H9 (cell line): ENCODE measurements around the gene ELANE. TPM values are rescaled to one million over a fixed set of nuclear protein-coding genes. Genes with fewer than 3 reads are reported as not detected.

Source experiments
- DNase-seq: peaks from one replicate; pipeline ENCODE4 v3.0.0-alpha.2; 2017
- H2AFZ ChIP-seq: one replicate; pipeline ENCODE4 v1.6.1; 2013; ENCODE audit warnings: mild to moderate bottlenecking, low read length, control low read depth, moderate library complexity
- H2AK5ac ChIP-seq: 2 replicates; pipeline ENCODE4 v1.6.1; 2013; ENCODE audit warnings: low read length, control low read depth, mixed read lengths; ENCODE audit not compliant: insufficient read length
- H2BK120ac ChIP-seq: one replicate; pipeline ENCODE4 v1.6.1; 2013; ENCODE audit warnings: low read depth, mild to moderate bottlenecking, low read length, control low read depth, inconsistent platforms; ENCODE audit not compliant: poor library complexity, severe bottlenecking
- H2BK12ac ChIP-seq: 2 replicates; pipeline ENCODE4 v1.6.1; 2013; ENCODE audit warnings: low read length, control low read depth, mixed read lengths, low read depth; ENCODE audit not compliant: insufficient read length
- H2BK15ac ChIP-seq: 2 replicates; pipeline ENCODE4 v1.6.1; 2013; ENCODE audit warnings: low read depth, low read length, control low read depth
- H2BK20ac ChIP-seq: one replicate; pipeline ENCODE4 v1.6.1; 2013; ENCODE audit warnings: low read depth, mild to moderate bottlenecking, low read length, control low read depth, inconsistent platforms; ENCODE audit not compliant: poor library complexity, severe bottlenecking
- H2BK5ac ChIP-seq: 2 replicates; pipeline ENCODE4 v1.6.1; 2013; ENCODE audit warnings: low read length, control low read depth, mixed read lengths; ENCODE audit not compliant: insufficient read length
- H3K14ac ChIP-seq: 2 replicates; pipeline ENCODE4 v1.6.1; 2013; ENCODE audit warnings: low read length, control low read depth; ENCODE audit not compliant: insufficient read depth
- H3K18ac ChIP-seq: 2 replicates; pipeline ENCODE4 v1.6.1; 2013; ENCODE audit warnings: low read depth, mild to moderate bottlenecking, mixed read lengths, low read length, control low read depth; ENCODE audit not compliant: insufficient read length
- H3K23ac ChIP-seq: 2 replicates; pipeline ENCODE4 v1.6.1; 2013; ENCODE audit warnings: low read length, control low read depth, mixed read lengths, low read depth; ENCODE audit not compliant: insufficient read length
- H3K23me2 ChIP-seq: 2 replicates; pipeline ENCODE4 v1.6.1; 2013; ENCODE audit warnings: low read depth, mild to moderate bottlenecking, mixed read lengths, low read length, control low read depth; ENCODE audit not compliant: insufficient read length, poor library complexity, severe bottlenecking
- H3K27ac ChIP-seq: 2 replicates; pipeline ENCODE4 v1.5.1; 2013; ENCODE audit warnings: low read length, control low read depth, mixed read lengths, low read depth; ENCODE audit not compliant: insufficient read length
- H3K27me3 ChIP-seq: 2 replicates; pipeline ENCODE4 v1.6.1; 2013; ENCODE audit warnings: low read length, control low read depth, inconsistent platforms; ENCODE audit not compliant: insufficient read depth
- H3K4ac ChIP-seq: 2 replicates; pipeline ENCODE4 v1.6.1; 2013; ENCODE audit warnings: low read depth, mild to moderate bottlenecking, control low read depth, inconsistent platforms, low read length, moderate library complexity
- H3K4me1 ChIP-seq: 2 replicates; pipeline ENCODE4 v1.6.1; 2013; ENCODE audit warnings: low read length, control low read depth, inconsistent platforms; ENCODE audit not compliant: insufficient read depth
- H3K4me2 ChIP-seq: 2 replicates; pipeline ENCODE4 v1.6.1; 2013; ENCODE audit warnings: low read length, control low read depth, mixed read lengths; ENCODE audit not compliant: insufficient read length, insufficient read depth
- H3K56ac ChIP-seq: 2 replicates; pipeline ENCODE4 v1.6.1; 2013; ENCODE audit warnings: low read depth, mild to moderate bottlenecking, mixed read lengths, low read length, control low read depth; ENCODE audit not compliant: insufficient read length
- H3K79me1 ChIP-seq: 2 replicates; pipeline ENCODE4 v1.6.1; 2013; ENCODE audit warnings: low read depth, mild to moderate bottlenecking, moderate library complexity, low read length, control low read depth, inconsistent platforms; ENCODE audit not compliant: insufficient read depth, poor library complexity, severe bottlenecking
- H3K79me2 ChIP-seq: 2 replicates; pipeline ENCODE4 v1.6.1; 2013; ENCODE audit warnings: low read length, control low read depth, inconsistent platforms; ENCODE audit not compliant: insufficient read depth
- H3K9ac ChIP-seq: 2 replicates; pipeline ENCODE4 v1.6.1; 2013; ENCODE audit warnings: low read length, control low read depth, mixed read lengths; ENCODE audit not compliant: insufficient read length; ENCODE audit errors: extremely low read depth
- H3K9me3 ChIP-seq: one replicate; pipeline ENCODE4 v1.6.1; 2013; ENCODE audit warnings: low read depth, low read length, inconsistent platforms; ENCODE audit not compliant: control insufficient read depth
- H3T11ph ChIP-seq: one replicate; pipeline ENCODE4 v1.6.1; 2013; ENCODE audit warnings: mild to moderate bottlenecking, low read length, control low read depth, inconsistent platforms
- H4K20me1 ChIP-seq: one replicate; pipeline ENCODE4 v1.6.1; 2013; ENCODE audit not compliant: control insufficient read depth, insufficient read length, insufficient read depth
- H4K5ac ChIP-seq: 2 replicates; pipeline ENCODE4 v1.6.1; 2013; ENCODE audit warnings: low read depth, mild to moderate bottlenecking, mixed read lengths, low read length, control low read depth; ENCODE audit not compliant: insufficient read length
- H4K8ac ChIP-seq: replicated peaks from 2 replicates; pipeline ENCODE4 v1.6.1; 2013; ENCODE audit warnings: low read length, control low read depth, mixed read lengths, low read depth; ENCODE audit not compliant: insufficient read length
- H4K91ac ChIP-seq: 2 replicates; pipeline ENCODE4 v1.6.1; 2013; ENCODE audit warnings: low read depth, mild to moderate bottlenecking, moderate library complexity, mixed read lengths, low read length, control low read depth; ENCODE audit not compliant: insufficient read length
- H3K27ac Mint-ChIP-seq, 3 experiments: 2 replicates in 2 of 3; 3 replicates in 1 of 3; pipeline ENCODE4 v1.8.0; 2020 to 2021; ENCODE audit warnings: mixed read lengths in 3 of 3, mild to moderate bottlenecking in 1 of 3, moderate library complexity in 1 of 3
- H3K27me3 Mint-ChIP-seq: 2 replicates; pipeline ENCODE4 v1.8.0; 2021; ENCODE audit warnings: low read depth, mild to moderate bottlenecking, moderate library complexity, mixed read lengths
- H3K36me3 Mint-ChIP-seq, 3 experiments: 2 replicates in 2 of 3; 3 replicates in 1 of 3; pipeline ENCODE4 v1.8.0; 2020 to 2021; ENCODE audit warnings: low read depth in 3 of 3, mixed read lengths in 3 of 3; ENCODE audit not compliant: insufficient read depth in 1 of 3
- H3K4me1 Mint-ChIP-seq, 2 experiments: 2 replicates each; pipeline ENCODE4 v1.8.0; 2020; ENCODE audit warnings: mixed read lengths in 2 of 2
- H3K4me3 Mint-ChIP-seq, 2 experiments: 2 replicates in 1 of 2; 3 replicates in 1 of 2; pipeline ENCODE4 v1.8.0; 2020 to 2021; ENCODE audit warnings: mild to moderate bottlenecking in 2 of 2, mixed read lengths in 2 of 2, moderate library complexity in 1 of 2
- H3K9me3 Mint-ChIP-seq, 2 experiments: 2 replicates in 1 of 2; 3 replicates in 1 of 2; pipeline ENCODE4 v1.8.0; 2020; ENCODE audit warnings: mild to moderate bottlenecking in 2 of 2, mixed read lengths in 2 of 2, moderate library complexity in 1 of 2
- WGBS: extraction: QIAGEN DNeasy Blood & Tissue Kit; methylation state at CpG from one replicate; pipeline ENCODE4 v1.1.7; 2013; ENCODE audit warnings: missing lambda C conversion rate, low lambda C conversion rate, mixed read lengths; ENCODE audit not compliant: insufficient read length; ENCODE audit errors: extremely low coverage; 5-methylcytosine and 5-hydroxymethylcytosine counted together
- total RNA-seq: library from RNA; stranded (reverse); gene quantifications from 2 replicates; pipeline ENCODE4 v1.2.1, GENCODE V29; 2021
- TF ChIP-seq, protein P1 (sequence below): fragments of 200-600 bp; sonication (generic); conservative IDR thresholded peaks from 3 replicates; pipeline ENCODE4 v1.8.0; 2021; ENCODE audit warnings: antibody characterized with exemption, mild to moderate bottlenecking

Gene ELANE
- total RNA-seq, 1 experiment from 2014 or later = not detected

DNA sequence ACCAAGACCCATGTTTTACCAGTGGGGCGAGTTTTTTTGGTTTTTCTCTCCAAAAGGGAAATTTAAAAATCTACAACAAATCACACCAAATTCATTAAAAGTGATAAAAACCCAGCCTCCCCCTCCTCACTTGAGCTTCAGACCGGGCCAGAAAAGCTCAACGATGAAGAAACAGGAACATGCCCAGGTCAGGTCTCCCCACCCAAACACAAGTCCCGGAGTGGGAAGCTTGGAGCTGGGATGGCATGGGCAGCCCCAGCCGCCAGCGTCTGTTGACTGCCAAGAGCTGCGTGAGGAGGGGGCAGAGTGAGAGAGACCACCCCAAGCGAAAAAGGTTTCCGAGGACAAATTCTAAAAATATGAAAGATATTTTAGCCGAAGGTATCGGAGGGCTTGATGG is 44.9 kb downstream of the ELANE start:
- Histone ChIP-seq H4K91ac (no peak overlapping the region), H2BK5ac (no peak overlapping the region), H3K23me2 (peaks cover 4% of the 10 kb centered on the region), H4K5ac (no peak overlapping the region), H2BK120ac (no peak overlapping the region), H3K14ac (no peak overlapping the region), H2BK12ac (no peak overlapping the region), H3K79me2 (no peaks in the 10 kb centered on the region; the same call in 1 of the 2 replicates), H4K20me1 (no peaks in the 10 kb centered on the region), H3K27me3 (no peaks in the 10 kb centered on the region), H4K8ac (no peak overlapping the region), H3K18ac (no peak overlapping the region), H2AK5ac (no peak overlapping the region), H3K56ac (no peak overlapping the region), H3K4me2 (no peak overlapping the region), H3K27ac (no peak overlapping the region), H2BK20ac (no peak overlapping the region), H3T11ph (no peak overlapping the region), H2BK15ac (no peak overlapping the region), H2AFZ (no peak overlapping the region), H3K9me3 (no peaks in the 10 kb centered on the region), H3K4ac (no peak overlapping the region), H3K9ac (no peak overlapping the region), H3K23ac (no peak overlapping the region), H3K4me1 (no peaks in the 10 kb centered on the region; the same call in 1 of the 2 replicates), H3K79me1 (no peaks in the 10 kb centered on the region)
- DNase-seq = no peak
- Mint-ChIP-seq H3K36me3 (peaks cover 2 to 23% (median 22%) of the 10 kb centered on the region in 3 experiments; a peak in 6 of 7 replicates), H3K27ac (no peak overlapping the region; a peak in 1 of 7 replicates), H3K27me3 (peaks cover 4% of the 10 kb centered on the region; the same call in 1 of the 2 replicates), H3K9me3 (no peaks in the 10 kb centered on the region; a peak in 1 of 5 replicates), H3K4me3 (no peak overlapping the region), H3K4me1 (peaks cover 6 to 23% of the 10 kb centered on the region in 2 experiments)
- TF ChIP-seq, protein P1, sequence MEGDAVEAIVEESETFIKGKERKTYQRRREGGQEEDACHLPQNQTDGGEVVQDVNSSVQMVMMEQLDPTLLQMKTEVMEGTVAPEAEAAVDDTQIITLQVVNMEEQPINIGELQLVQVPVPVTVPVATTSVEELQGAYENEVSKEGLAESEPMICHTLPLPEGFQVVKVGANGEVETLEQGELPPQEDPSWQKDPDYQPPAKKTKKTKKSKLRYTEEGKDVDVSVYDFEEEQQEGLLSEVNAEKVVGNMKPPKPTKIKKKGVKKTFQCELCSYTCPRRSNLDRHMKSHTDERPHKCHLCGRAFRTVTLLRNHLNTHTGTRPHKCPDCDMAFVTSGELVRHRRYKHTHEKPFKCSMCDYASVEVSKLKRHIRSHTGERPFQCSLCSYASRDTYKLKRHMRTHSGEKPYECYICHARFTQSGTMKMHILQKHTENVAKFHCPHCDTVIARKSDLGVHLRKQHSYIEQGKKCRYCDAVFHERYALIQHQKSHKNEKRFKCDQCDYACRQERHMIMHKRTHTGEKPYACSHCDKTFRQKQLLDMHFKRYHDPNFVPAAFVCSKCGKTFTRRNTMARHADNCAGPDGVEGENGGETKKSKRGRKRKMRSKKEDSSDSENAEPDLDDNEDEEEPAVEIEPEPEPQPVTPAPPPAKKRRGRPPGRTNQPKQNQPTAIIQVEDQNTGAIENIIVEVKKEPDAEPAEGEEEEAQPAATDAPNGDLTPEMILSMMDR = no peak
- WGBS = no CpG with 5 or more reads among the region's 11 CpGs
